GM10248 (cell line): ENCODE results near the gene STEEP1.
"Not testable (repeated sequence)": the region's sequence is repeated elsewhere in the genome, so short reads cannot be mapped to it uniquely, and the experiment has no call there.

Experiments
- CTCF ChIA-PET: fragments of 300-600 bp; sonication (Branson Sonifier 250); formaldehyde crosslinking; extraction: SDS; loops from one replicate; lab custom pipeline; 2021; ENCODE audit warnings: antibody characterized with exemption; lab: Yijun Ruan, JAX
- POLR2A ChIA-PET: fragments of 350-650 bp; sonication (Branson Sonifier 250); formaldehyde crosslinking; extraction: SDS; loops from one replicate; lab custom pipeline; 2020; ENCODE audit warnings: antibody characterized with exemption; lab: Yijun Ruan, JAX
- DNase-seq: peaks from one replicate; pipeline ENCODE4 v3.0.0; 2012; ENCODE audit errors: extremely low spot score
- TF ChIP-seq, protein P1 (sequence below): IDR thresholded peaks from 2 replicates; pipeline ENCODE4 v1.5.1; 2012; ENCODE audit warnings: mild to moderate bottlenecking, low read depth; ENCODE audit errors: extremely low read depth, missing control alignments, control extremely low read depth

Gene STEEP1

DNA sequence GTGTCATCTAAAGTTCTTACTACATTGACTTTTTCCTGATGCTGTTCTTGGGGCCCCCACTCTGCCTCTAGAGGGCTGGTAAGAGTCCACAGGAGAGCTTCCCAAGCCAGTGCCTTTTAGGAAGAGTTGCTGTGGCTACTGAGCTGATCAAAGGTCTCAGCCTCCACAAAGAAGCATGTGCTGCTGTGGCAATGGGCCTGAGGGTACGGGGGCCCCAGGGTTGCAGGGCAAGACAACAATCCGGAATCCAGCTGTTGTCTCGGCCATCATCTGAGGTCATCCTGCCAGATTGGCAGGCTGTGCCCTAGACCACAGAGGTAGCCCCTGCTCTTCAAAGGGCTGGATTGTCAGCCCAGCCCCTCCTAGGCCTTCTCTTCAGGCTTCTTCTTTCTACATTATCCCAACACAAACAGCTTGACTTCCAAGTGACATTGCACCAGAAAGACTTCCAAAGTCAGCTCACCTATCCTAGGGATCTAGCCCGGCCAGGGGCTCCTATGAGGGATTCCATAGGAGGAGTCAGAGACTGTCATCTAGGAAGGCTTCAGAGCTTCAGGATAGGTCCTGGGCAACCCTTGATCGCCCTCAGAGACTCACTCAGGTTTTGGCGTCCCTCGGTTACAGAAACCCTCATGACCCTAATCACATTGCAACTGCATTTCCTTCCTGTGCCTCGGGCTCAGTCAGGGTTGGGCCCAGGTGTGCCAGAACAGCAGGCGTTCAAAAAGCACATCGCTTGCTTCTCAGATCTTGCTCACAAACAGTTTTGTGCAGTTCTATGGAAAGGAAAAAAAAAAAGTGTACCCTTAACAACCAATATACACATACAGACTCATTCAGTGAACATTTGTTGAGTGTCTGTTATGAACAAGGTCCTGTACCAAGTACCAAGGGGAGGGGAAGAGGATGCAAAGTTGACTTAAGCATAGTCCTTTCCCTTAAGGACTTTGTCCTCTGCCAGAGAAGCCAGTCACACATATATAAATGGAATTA is 69.2 kb downstream of the STEEP1 start:
- POLR2A ChIA-PET = no interaction called here
- CTCF ChIA-PET = interaction anchor here (0.9 to 6.4 kb wide), 5 partner anchors 8 to 20 kb away, joined by 3 to 55 read pairs (median 4); no protein-coding TSS in a partner anchor
- TF ChIP-seq, protein P1, sequence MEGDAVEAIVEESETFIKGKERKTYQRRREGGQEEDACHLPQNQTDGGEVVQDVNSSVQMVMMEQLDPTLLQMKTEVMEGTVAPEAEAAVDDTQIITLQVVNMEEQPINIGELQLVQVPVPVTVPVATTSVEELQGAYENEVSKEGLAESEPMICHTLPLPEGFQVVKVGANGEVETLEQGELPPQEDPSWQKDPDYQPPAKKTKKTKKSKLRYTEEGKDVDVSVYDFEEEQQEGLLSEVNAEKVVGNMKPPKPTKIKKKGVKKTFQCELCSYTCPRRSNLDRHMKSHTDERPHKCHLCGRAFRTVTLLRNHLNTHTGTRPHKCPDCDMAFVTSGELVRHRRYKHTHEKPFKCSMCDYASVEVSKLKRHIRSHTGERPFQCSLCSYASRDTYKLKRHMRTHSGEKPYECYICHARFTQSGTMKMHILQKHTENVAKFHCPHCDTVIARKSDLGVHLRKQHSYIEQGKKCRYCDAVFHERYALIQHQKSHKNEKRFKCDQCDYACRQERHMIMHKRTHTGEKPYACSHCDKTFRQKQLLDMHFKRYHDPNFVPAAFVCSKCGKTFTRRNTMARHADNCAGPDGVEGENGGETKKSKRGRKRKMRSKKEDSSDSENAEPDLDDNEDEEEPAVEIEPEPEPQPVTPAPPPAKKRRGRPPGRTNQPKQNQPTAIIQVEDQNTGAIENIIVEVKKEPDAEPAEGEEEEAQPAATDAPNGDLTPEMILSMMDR = no peak
- DNase-seq = no peak

DNA sequence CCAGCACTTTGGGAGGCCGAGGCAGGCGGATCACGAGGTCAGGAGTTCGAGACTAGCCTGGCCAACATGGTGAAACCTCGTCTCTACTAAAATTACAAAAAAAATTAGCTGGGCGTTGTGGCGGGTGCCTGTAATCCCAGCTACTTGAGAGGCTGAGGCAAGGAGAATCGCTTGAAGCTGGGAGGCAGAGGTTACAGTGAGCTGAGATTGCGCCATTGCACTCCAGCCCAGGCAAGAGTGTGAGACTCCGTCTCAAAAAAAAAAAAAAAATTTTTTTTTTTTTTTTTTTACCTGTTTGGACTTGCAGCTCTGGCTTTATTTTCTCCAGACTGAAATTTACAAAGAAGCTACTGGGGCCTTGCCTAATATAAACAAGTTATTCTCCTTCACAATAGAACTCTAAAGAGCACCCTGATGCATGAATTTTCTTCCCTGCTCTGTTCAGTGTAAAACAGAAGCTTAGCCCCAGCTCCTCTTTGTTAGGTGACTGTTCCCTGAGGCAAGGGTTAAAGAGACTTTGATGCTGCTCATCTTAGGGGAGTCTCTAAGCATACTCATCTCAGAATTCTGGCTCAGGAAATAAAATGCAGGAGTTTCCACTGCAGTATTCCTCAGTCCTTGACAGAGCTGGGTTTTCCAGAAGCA is 71.2 kb downstream of the STEEP1 start:
- ChIA-PET CTCF (interaction anchor here (1.2 to 6.4 kb wide), 3 partner anchors 12 to 22 kb away, joined by 3 to 55 read pairs (median 4); no protein-coding TSS in a partner anchor), POLR2A (interaction anchor here (0.6 kb wide), 1 partner anchor 261 kb away, joined by 3 read pairs; no protein-coding TSS in a partner anchor)
- DNase-seq = not testable (repeated sequence)

DNA sequence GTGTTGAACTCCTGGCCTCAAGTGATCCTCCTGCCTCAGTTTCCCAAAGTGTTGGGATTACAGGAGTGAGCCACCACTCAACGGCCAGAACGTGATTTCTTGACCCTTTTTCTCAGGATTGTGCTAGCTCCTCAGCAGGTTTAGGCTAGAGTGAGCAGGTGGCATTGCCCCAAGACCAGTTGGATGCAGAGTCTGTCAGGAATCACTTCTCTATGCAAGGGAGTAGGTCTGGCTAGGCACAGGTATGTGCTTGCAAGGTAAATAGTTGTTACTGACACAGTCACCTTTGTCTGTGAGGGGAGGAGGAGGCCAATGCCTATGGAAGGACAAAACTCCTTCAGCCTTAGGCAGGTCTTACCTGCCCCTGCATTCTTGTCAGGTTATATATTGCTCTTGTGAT is 72.7 kb downstream of the STEEP1 start:
- no peak for DNase-seq
- ChIA-PET POLR2A (no interaction called here), CTCF (interaction anchor here (3.5 to 6.4 kb wide), 2 partner anchors 10 to 23 kb away, joined by 14 to 55 read pairs; partner anchors contain the start of gene SLC25A5)
- TF ChIP-seq, protein P1 = no peak

DNA sequence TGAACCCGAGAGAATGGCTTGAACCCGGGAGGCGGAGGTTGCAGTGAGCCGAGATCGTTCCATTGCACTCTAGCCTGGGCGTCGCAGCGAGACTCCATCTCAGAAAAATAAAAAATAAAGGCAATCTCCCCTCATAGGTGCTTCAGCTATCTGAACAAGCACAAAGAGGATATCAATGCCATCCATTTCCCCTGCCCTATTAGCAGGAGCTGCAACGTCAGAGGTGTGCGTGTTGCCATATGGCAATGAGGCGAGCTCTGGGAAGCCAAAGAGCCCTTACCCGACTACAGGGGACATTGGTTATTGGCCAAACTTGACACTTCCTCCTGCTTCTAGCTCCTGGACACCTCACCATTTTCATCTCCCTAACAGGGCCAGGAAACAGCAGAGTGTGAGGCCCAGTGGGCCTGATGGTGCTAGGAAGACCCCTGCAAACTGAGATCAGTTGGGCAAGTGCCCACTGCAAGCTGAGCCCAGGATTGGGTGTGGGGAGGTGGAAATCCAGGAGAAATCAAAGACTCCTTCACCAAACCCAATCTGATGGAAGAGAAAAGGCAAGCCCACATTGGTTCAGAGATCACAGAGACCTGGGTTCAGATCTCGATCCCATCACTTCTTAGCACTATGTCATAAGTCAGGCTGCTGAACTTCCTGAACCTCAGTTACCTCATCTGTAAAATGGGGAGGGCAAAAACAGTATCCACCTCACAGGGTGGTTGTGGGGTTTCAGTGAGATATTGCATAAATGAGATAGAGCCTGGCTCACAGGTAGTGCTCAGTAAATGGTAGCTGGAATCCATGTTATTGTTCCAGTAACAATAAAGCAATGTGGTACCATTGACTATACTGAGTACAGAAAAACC is 75.8 kb downstream of the STEEP1 start:
- ChIA-PET CTCF (interaction anchor here (0.8 to 6.4 kb wide), 14 partner anchors 7 to 290 kb away, joined by 3 to 55 read pairs (median 4); partner anchors contain the start of gene SLC25A5), POLR2A (no interaction called here)
- TF ChIP-seq, protein P1 = no peak
- DNase-seq = no peak

DNA sequence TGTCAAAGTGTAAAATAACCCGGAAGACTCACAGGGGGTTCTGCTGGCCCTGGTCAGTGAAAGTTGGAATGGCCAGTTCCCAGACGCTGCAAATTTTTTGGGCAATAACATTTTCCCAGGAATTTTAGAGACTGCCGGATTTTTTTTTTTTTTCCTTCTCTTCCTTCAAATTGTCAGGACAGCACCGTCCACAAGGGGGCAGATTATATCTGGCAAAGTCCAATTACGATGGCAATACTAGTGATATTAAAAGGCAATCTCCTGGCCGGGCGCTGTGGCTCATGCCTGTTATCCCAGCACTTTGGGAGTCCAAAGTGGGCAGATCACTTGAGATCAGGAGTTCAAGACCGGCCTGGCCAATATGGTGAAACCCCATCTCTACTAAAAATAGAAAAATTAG is 76.5 kb downstream of the STEEP1 start:
- TF ChIP-seq, protein P1 = peak; percentile 44
- DNase-seq = peak; percentile 34
- CTCF ChIA-PET = interaction anchor here (0.7 to 3.5 kb wide), 10 partner anchors 8 to 741 kb away, joined by 3 to 14 read pairs (median 4); partner anchors contain the start of gene SLC25A5
- POLR2A ChIA-PET = no interaction called here
